Colonic mucosa (tissue), 4 donors: Measurements from ENCODE around the gene WNT1. TPM values are rescaled to one million over a fixed set of nuclear protein-coding genes. Genes with fewer than 3 reads are reported as not detected.

Experiments used
- DNase-seq: peaks from one replicate; pipeline ENCODE4 v3.0.0-alpha.2; 2020
- H3K27ac ChIP-seq: fragments of 200-600 bp; one replicate; pipeline ENCODE4 v1.8.0; 2021
- H3K27me3 ChIP-seq: fragments of 200-600 bp; one replicate; pipeline ENCODE4 v1.8.0; 2021
- H3K36me3 ChIP-seq: fragments of 200-600 bp; one replicate; pipeline ENCODE4 v1.8.0; 2021
- H3K4me1 ChIP-seq: fragments of 200-600 bp; one replicate; pipeline ENCODE4 v1.8.0; 2021; ENCODE audit warnings: mild to moderate bottlenecking
- H3K4me3 ChIP-seq: fragments of 200-600 bp; one replicate; pipeline ENCODE4 v1.8.0; 2021
- H3K9ac ChIP-seq, 2 donors: one replicate each; pipeline ENCODE4 v1.7.0; 2013; ENCODE audit warnings: control low read depth in 2 of 2, low read depth in 2 of 2, low read length in 2 of 2
- H3K9me3 ChIP-seq: fragments of 200-600 bp; one replicate; pipeline ENCODE4 v1.8.0; 2021
- CTCF ChIP-seq: fragments of 200-600 bp; IDR thresholded peaks from one replicate; pipeline ENCODE4 v1.8.0; 2022; ENCODE audit warnings: antibody characterized with exemption, mild to moderate bottlenecking
- intact Hi-C: fragments of 100-400 bp; cut with DNase I; formaldehyde crosslinking; loops from one replicate; pipeline ENCODE4 v1.14.1; 2022
- total RNA-seq, 2 donors: library from RNA; stranded (reverse); fragmentation: NEBNext Ultra II Directional in 1 of 2; extraction: Animal tissue kit (Norgen Biotek cat#: 25700) in 1 of 2; gene quantifications; one replicate each; pipeline ENCODE4 v1.2.1, GENCODE V29; 2021
- donor health status: healthy.
- donor health status: DM: no; HTN: no; CAD: no.
- donor health status: DM: no; HTN: no; CAD: no.

The WNT1 gene
- total RNA-seq, 2 donors from 2014 or later = not detected

GRCh38 chr12:48981757-48982157 lies 3.6 kb downstream of the WNT1 start:
- intact Hi-C loops = loop anchor here (10.0 kb wide), 1 partner anchor 127 kb away; the partner anchor contains the start of gene DDX23
- DNase-seq = no peak
- peaks cover 36% of the 10 kb centered on the region for H3K4me1 ChIP-seq

GRCh38 chr12:48982397-48983080 lies 4.4 kb downstream of the WNT1 start:
- no peaks in the 10 kb centered on the region for H3K36me3 ChIP-seq
- no peak for DNase-seq
- peaks cover 59% of the 10 kb centered on the region for H3K27me3 ChIP-seq
- peaks cover 36% of the 10 kb centered on the region for H3K4me1 ChIP-seq
- no peak overlapping the region for H3K27ac ChIP-seq
- H3K9ac ChIP-seq = no peak overlapping the region
- H3K9me3 ChIP-seq = no peaks in the 10 kb centered on the region
- intact Hi-C loops = loop anchor here (10.0 kb wide), 1 partner anchor 128 kb away; the partner anchor contains the start of gene DDX23
- no peak overlapping the region for H3K4me3 ChIP-seq
- TF ChIP-seq CTCF = no peak

More at GRCh38 chr12:48981757-48982157, 3.6 kb downstream of the WNT1 start:
- TF ChIP-seq CTCF = no peak
- H3K27me3 ChIP-seq = peaks cover 63% of the 10 kb centered on the region
- H3K27ac ChIP-seq = no peak overlapping the region
- H3K9me3 ChIP-seq = no peaks in the 10 kb centered on the region
- H3K36me3 ChIP-seq = no peaks in the 10 kb centered on the region
- H3K4me3 ChIP-seq = peak overlapping the region; percentile 27
- H3K9ac ChIP-seq = peak overlapping the region in 1 of 2 donors; percentile 5

GRCh38 chr12:48985475-48985897 lies 7.4 kb downstream of the WNT1 start:
- Histone ChIP-seq H3K9me3 (no peaks in the 10 kb centered on the region), H3K36me3 (no peaks in the 10 kb centered on the region), H3K4me1 (peaks cover 11% of the 10 kb centered on the region), H3K9ac (no peak overlapping the region), H3K4me3 (no peak overlapping the region), H3K27me3 (peaks cover 29% of the 10 kb centered on the region), H3K27ac (no peak overlapping the region)
- TF ChIP-seq CTCF = no peak
- intact Hi-C loops = loop anchor here (5.0 to 10.0 kb wide), 2 partner anchors 63 to 131 kb away; partner anchors contain the start of gene DDX23
- DNase-seq = peak; percentile 60

- H3K27ac ChIP-seq = no peak overlapping the region
- no peak overlapping the region for H3K9ac ChIP-seq
- DNase-seq = no peak
- peaks cover 7% of the 10 kb centered on the region for H3K4me1 ChIP-seq
- H3K36me3 ChIP-seq = no peaks in the 10 kb centered on the region
- H3K27me3 ChIP-seq = peaks cover 25% of the 10 kb centered on the region
- H3K4me3 ChIP-seq = no peak overlapping the region
- H3K9me3 ChIP-seq = no peaks in the 10 kb centered on the region
- intact Hi-C loops = loop anchor here (5.0 to 10.0 kb wide), 2 partner anchors 64 to 131 kb away; partner anchors contain the start of gene DDX23
- no peak for TF ChIP-seq CTCF
These were observed 7.8 kb downstream of the WNT1 start for GRCh38 chr12:48985901-48986300.

- no peak for DNase-seq
- Histone ChIP-seq H3K36me3 (no peaks in the 10 kb centered on the region), H3K9me3 (no peaks in the 10 kb centered on the region), H3K4me3 (no peak overlapping the region), H3K9ac (no peak overlapping the region), H3K27ac (no peak overlapping the region), H3K27me3 (peaks cover 16% of the 10 kb centered on the region), H3K4me1 (no peaks in the 10 kb centered on the region)
- intact Hi-C loops = loop anchor here (5.0 to 10.0 kb wide), 2 partner anchors 65 to 132 kb away; partner anchors contain the start of gene DDX23
- TF ChIP-seq CTCF = no peak
These were observed 8.7 kb downstream of the WNT1 start for GRCh38 chr12:48986720-48987291.
